Stomach (tissue), 4 donors: ENCODE data around the gene KCTD17.

Source experiments
- EP300 ChIP-seq: sonication (generic); formaldehyde crosslinking; IDR thresholded peaks from one replicate; pipeline ENCODE4 v1.6.1; 2017; ENCODE audit warnings: antibody characterized with exemption
- POLR2A ChIP-seq, 4 donors: fragments of 450-650 bp; IDR thresholded peaks; one replicate each; pipeline ENCODE4 v1.6.1; 2016; ENCODE audit warnings: antibody characterized with exemption in 4 of 4, control low read depth in 2 of 4, mild to moderate bottlenecking in 1 of 4, moderate library complexity in 1 of 4

GRCh38 chr22:37103151-37103550, 51.6 kb downstream of the KCTD17 start:
- TF ChIP-seq EP300 (no peak), POLR2A (IDR thresholded peaks at IDR 0.05) (no peak)
